Measurements from ENCODE around the gene STIM1.
A peak's percentile ranks its signal among the peaks of the same experiment; 100 is the strongest.

The STIM1 gene

GRCh38 chr11:3854660-3854976 is 846 bp upstream of the STIM1 start:
- no peak for TF ChIP-seq ZNF274 (IDR thresholded peaks at IDR 0.05; ENCODE audit: low read depth, low read length)
- peak overlapping the region; percentile 21; the same call in 1 of the 2 replicates for H3K4me3 ChIP-seq (ENCODE audit: low read length)

- TF ChIP-seq ZNF274 (IDR thresholded peaks at IDR 0.05; ENCODE audit: low read depth, low read length): no peak
- peak overlapping the region; percentile 93 for H3K4me3 ChIP-seq (ENCODE audit: low read length)
These were observed 486 bp downstream of the STIM1 start for GRCh38 chr11:3855808-3856491.

- peak overlapping the region; percentile 93 for H3K4me3 ChIP-seq (ENCODE audit: low read length)
- no peak for TF ChIP-seq ZNF274 (IDR thresholded peaks at IDR 0.05; ENCODE audit: low read depth, low read length)
These were observed 1.5 kb downstream of the STIM1 start for GRCh38 chr11:3856856-3857553.

GRCh38 chr11:3857628-3858027 is 2.2 kb downstream of the STIM1 start:
- TF ChIP-seq ZNF274 (IDR thresholded peaks at IDR 0.05; ENCODE audit: low read depth, low read length): no peak
- H3K4me3 ChIP-seq (ENCODE audit: low read length): peak overlapping the region; percentile 93

GRCh38 chr11:3859373-3859881 is 4.0 kb downstream of the STIM1 start:
- peak overlapping the region; percentile 41; the same call in 1 of the 2 replicates for H3K4me3 ChIP-seq (ENCODE audit: low read length)
- TF ChIP-seq ZNF274 (IDR thresholded peaks at IDR 0.05; ENCODE audit: low read depth, low read length): no peak

- peak overlapping the region; percentile 37 for H3K4me3 ChIP-seq (ENCODE audit: low read length)
- TF ChIP-seq ZNF274 (IDR thresholded peaks at IDR 0.05; ENCODE audit: low read depth, low read length): no peak
These were observed 4.9 kb downstream of the STIM1 start for GRCh38 chr11:3860375-3860774.

GRCh38 chr11:3860898-3861393 is 5.5 kb downstream of the STIM1 start:
- H3K4me3 ChIP-seq (ENCODE audit: low read length): peak overlapping the region; percentile 37

GRCh38 chr11:3861683-3862082 is 6.2 kb downstream of the STIM1 start:
- H3K4me3 ChIP-seq (ENCODE audit: low read length): no peak overlapping the region
- no peak for TF ChIP-seq ZNF274 (IDR thresholded peaks at IDR 0.05; ENCODE audit: low read depth, low read length)

GRCh38 chr11:3865388-3866193 is 10.1 kb downstream of the STIM1 start:
- H3K4me3 ChIP-seq (ENCODE audit: low read length): peak overlapping the region; percentile 34; the same call in 1 of the 2 replicates
- no peak for TF ChIP-seq ZNF274 (IDR thresholded peaks at IDR 0.05; ENCODE audit: low read depth, low read length)

- H3K4me3 ChIP-seq (ENCODE audit: low read length): peak overlapping the region; percentile 34; the same call in 1 of the 2 replicates
- TF ChIP-seq ZNF274 (IDR thresholded peaks at IDR 0.05; ENCODE audit: low read depth, low read length): no peak
These were observed 10.7 kb downstream of the STIM1 start for GRCh38 chr11:3866206-3866605.

GRCh38 chr11:3866836-3867208 is 11.4 kb downstream of the STIM1 start:
- H3K4me3 ChIP-seq (ENCODE audit: low read length): no peak overlapping the region
- TF ChIP-seq ZNF274 (IDR thresholded peaks at IDR 0.05; ENCODE audit: low read depth, low read length): no peak

GRCh38 chr11:3867209-3868091 is 12.0 kb downstream of the STIM1 start:
- no peak overlapping the region for H3K4me3 ChIP-seq (ENCODE audit: low read length)
- TF ChIP-seq ZNF274 (IDR thresholded peaks at IDR 0.05; ENCODE audit: low read depth, low read length): no peak

- no peak overlapping the region for H3K4me3 ChIP-seq (ENCODE audit: low read length)
- no peak for TF ChIP-seq ZNF274 (IDR thresholded peaks at IDR 0.05; ENCODE audit: low read depth, low read length)
These were observed 18.4 kb downstream of the STIM1 start for GRCh38 chr11:3873712-3874349.
